Heart left ventricle (tissue), 13 donors: ENCODE results near the gene TPSB2.
"Not testable (repeated sequence)": the region's sequence is repeated elsewhere in the genome, so short reads cannot be mapped to it uniquely, and the experiment has no call there.

Source experiments
- CTCF ChIP-seq, 12 donors: fragments of 200-600 bp; sonication (generic) in 4 of 12; IDR thresholded peaks; one replicate each; pipeline versions ENCODE4 v1.5.0 to v1.8.0; 2018 to 2022; ENCODE audit warnings: antibody characterized with exemption in 12 of 12, mild to moderate bottlenecking in 5 of 12
- POLR2A ChIP-seq, 2 donors: fragments of 450-650 bp; IDR thresholded peaks; one replicate each; pipeline ENCODE4 v1.6.1; 2017; ENCODE audit warnings: antibody characterized with exemption in 2 of 2, mild to moderate bottlenecking in 2 of 2, moderate library complexity in 2 of 2
- donor health status: ischemic (EF 13 %, LVEDD 7.1; RV severe dilation, severe dysfunction).
- donor health status: DM: no; HTN: yes; CAD: no.
- donor health status: DM: no; HTN: no; CAD: no.
- donor health status: ischemic (EF 25% LVEDD 6.9; RV normal size, moderate dysfunction).
- donor health status: ischemic (EF 25% LVEDD 5.7; RV mildly dilated, moderate dysfunction).
- donor health status: ischemic (EF 35%, LVEDD 5.7; RV mildly dilated, moderate dysfunction).
- donor health status: nonischemic (EF 11% LVEDD 7.7; RV severe dilation, severe dysfunction).
- donor health status: DM: yes; HTN: yes; CAD: no.
- donor health status: PGD.
- donor health status: ischemic (EF 29% LVEDD 5.4; RV normal size, mild dysfunction).
- donor health status: nonischemic (EF 23%, LVEDD 6.1; RV moderate dilation, normal function).

GRCh38 chr16:1232049-1232748 lies 2.2 kb upstream of the TPSB2 start:
- TF ChIP-seq CTCF, POLR2A (IDR thresholded peaks at IDR 0.05): not testable (repeated sequence)
